CD1c-positive myeloid dendritic cell (primary cell): Measurements from ENCODE around the gene DNAI2.
A peak's percentile ranks its signal among the peaks of the same experiment; 100 is the strongest.

ENCODE experiments used
- DNase-seq: peaks from one replicate; pipeline ENCODE4 v3.0.0-alpha.2; 2016; ENCODE audit errors: extremely low spot score

Gene DNAI2

DNA sequence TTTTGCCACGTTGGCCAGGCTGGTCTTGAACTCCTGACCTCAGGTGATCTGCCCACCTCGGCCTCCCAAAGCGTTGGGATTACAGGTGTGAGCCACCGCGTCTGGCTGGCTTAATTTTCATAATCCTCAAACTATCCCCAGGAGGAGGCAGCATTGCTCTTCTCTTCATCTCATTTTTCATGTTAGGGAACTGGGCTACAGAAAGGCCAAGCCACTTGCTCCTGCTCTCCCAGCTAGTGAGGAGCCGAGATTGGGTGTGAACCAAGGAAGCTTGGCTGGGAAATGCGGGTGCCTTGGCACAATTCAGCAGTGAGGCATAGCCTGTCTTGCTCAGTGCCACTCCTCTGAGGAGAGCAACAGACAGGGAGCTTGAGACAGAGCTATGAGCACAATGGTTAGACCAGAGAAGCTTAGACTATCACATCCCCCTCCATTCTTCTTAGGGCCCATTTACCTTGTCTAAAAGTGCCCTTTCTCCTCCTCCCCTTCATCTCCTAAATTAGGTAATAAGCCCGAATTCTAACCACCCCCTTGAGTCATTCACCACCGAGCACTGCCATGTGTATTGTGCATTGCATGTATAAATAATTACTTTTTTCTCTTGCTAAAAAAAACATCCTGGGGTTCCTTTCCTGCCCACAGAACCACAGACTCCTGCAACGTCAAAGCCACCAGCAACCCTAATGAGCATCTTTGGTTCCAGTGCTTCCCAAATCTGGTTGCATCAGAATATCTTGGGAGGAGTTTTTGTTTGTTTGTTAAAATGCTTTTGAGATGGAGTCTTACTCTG lies 32.0 kb downstream of the DNAI2 start:
- no peak for DNase-seq

DNA sequence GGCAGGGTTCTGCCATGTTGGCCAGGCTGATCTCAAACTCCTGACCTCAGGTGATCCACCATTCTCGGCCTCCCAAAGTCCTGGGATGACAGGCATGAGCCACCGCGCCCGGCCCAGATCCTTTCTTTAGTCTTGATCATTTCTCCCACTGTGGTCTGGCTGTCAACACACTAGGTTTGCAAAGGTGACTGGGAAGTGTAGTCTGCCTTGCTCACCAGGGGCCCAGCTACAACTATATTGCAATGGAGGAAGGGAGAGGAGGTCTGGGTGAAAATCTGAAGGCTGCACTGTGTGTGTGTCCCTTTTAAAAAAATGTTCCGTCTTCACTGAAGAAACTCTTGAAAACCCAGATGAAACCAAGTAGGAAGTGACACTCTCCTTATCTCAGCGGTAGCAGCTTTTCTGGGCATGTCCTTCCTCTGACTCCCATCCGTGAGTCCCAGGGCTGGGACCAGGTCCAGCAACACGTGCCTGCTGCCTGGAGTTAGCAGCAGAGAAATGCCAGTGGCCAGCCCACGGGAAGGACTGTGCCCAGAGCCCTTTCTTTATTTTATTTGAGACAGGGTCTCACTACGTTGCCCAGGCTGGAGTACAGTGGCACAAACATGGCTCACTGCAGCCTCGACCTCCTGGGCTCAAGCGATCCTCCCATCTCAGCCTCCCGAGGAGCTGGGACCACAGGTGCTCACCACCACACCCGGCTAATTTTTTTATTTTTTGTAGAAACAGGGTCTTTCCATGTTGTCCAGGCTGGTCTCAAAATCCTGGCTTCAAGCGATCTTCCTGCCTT lies 34.1 kb downstream of the DNAI2 start:
- DNase-seq, result no peak

DNA sequence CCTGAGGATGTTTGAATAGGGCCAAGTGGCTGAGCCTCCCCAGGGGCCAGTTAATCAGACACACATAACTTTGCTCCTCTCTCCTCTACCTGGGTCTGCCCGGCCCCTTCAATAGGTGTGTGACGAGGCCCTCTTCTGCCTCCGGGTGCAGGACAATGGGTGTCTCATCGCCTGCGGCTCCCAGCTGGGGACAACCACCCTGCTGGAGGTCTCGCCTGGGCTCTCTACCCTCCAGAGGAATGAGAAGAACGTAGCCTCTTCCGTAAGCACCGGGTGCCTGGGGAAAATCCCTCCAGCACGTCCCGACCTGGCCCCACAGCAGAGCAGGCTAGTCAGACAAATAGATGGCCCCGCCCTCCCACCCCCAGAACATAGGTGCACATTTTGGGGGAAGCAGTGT lies 35.9 kb downstream of the DNAI2 start:
- no peak for DNase-seq

DNA sequence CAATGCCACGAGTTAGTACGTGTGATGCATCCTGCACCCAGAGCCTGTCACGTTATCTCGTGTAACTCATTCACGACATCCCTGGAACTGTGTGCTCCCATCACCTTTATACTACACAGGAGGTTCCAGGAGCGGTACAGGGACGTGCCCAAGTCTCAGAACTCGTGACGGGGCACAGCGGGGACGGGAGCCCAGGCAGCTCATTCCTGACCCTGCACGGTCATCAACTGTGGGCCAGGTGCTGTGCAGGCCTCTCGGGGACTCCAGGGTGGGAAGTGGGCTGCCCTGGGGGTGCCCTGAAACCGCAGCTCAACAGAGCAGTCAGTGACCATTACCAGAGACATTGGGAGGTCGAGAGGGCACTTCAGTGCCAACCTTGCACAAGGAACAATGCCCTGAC lies 40.8 kb downstream of the DNAI2 start:
- no peak for DNase-seq

DNA sequence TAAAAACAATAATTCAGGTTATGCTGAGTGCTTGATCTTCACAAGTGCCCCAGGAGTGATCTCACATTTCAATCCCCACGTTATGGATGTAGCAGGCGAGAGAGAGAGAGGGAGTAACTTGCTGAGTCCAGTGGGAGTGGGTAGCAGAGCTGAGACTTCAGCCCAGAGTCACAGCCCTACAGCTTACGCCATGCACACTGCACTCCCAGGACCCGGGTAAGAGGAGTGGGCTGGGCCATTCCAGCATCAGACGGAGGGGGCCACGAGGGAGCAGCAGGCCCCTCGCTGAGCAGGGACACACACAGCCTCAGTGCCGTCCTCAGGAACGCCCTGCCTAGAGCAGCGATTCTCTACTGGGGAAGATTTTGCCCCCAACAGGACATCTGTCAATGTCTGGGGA lies 42.2 kb downstream of the DNAI2 start:
- no peak for DNase-seq

DNA sequence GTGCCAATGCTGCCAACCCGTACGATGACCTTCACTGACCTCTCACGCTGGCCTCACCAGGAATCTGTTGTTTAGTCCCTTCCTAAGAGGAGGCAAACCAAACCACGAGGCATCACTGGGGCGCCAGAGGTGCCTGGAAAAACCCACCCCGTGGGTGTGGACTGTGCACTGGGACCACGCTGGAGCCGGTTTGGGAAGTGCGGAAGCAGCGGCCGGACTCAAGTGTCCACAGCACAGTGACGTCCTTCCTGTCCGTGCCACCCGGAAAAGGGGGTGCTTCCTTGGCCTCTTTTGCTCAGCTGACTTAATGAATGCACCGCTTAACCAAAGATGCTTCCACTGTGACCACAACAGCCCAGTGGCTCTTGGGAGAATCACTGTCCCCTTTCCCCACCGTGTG lies 43.0 kb downstream of the DNAI2 start:
- no peak for DNase-seq

DNA sequence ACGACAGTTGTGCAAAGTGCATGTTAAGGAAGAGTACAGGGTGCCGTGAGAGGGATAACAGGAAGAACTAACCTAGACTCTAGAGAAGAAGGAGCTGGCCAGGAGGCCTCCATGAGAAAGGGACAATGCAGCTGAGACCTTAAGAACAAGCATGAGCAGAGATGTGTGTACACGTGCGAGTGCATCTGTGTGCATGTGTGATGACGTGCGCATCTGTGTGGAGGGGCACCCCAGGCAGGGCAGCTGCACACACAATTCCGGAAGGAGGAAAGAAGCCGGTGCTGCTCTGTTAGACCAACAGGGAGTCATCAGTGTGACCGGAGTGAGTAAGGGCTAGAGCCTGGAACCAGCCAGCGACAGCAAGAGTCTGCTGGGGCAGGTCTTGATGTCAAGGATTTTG lies 44.4 kb downstream of the DNAI2 start:
- no peak for DNase-seq

DNA sequence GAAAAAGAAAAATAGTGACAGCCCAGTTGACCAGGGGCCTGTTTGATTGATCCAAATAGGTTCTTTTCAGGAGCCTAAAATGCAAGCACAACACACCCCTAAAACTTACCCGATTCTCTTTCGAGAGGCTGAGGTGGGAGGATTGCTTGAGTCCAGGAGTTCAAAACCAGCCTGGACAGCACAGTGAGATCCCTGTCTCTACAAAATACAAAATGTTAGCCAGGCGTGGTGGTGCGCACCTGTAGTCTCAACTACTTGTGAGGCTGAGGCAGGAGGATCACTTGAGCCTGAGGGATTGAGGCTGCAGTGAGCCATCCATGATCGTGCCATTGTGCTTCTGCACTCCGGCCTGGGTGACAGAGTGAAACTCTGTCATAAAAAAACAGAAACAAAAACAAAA lies 50.5 kb downstream of the DNAI2 start:
- DNase-seq, result no peak

DNA sequence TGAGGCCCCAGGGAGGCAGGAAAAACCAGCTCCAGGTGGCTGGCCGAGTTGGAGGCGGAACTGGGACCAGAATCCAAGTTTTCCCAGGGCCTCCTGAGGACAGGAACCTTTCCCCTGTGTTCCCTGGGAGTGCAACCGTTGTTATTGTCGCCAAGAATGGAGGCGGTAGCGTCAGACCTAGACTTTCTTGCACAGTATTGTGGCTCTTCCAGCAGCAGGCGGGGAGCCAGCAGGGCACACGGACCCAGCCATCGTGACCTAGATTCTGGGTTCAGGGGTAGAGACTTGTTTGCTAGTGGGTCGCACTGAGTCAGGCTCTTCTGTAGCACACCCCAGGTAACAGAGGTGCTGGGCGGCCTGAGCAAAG lies 51.3 kb downstream of the DNAI2 start:
- DNase-seq, result no peak

DNA sequence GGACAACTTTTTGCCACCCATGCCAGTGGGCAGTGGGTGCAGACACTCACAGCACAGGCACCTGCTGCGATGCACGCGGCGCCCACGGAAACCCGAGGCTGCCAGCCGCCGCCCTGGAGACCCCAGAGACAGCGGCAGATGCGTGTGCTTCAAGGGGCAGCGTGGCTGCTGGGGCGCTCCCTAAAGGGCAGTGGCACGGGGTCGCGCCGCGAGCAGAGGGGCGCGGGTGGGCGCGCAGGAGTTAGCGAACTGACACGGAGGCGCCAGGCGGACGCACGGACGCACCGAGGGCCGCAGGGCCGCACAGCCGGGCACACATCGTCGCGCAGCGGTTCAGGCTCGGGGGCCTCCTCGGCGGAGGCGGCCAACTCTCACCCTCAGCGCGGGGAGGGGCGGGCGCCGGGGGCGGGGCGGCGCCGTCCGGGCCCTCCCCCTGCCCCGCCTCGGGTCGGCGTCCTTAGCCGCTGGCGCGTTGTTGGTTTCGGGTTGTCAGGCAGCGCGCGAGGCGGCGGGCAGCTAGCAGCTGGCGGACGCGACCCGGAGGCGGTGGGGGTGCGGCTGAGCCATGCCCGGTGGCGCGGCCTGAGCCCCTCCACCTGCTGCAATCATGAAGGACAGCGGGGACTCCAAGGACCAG lies 51.8 kb downstream of the DNAI2 start, which contains the start of gene KIF19:
Gene KIF19 (plus strand): TSS at position 484 of the 637 bp plus-strand sequence. CDS start 124 bp downstream, at position 608.
- DNase-seq, result peak; percentile 56

DNA sequence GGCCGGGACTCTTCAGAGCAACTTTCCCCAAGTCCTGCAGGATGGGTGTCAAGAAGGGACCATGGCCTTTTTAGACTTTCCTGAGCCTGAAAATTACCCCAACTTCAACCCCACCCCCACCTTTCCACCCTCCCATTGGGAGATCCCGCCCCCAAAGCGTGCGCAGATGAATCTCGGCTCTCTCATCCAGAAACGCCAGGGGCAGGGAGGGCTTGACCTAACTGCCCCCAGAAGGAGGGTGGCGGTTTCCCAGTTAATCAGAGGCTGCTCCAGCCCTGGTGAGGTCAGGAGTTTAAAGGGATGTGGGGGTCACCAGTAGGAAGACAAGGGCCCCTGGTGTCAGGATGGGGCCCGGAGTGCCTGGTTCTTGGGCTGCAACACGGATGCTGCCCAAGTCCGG lies 52.5 kb downstream of the DNAI2 start:
- DNase-seq, result no peak

DNA sequence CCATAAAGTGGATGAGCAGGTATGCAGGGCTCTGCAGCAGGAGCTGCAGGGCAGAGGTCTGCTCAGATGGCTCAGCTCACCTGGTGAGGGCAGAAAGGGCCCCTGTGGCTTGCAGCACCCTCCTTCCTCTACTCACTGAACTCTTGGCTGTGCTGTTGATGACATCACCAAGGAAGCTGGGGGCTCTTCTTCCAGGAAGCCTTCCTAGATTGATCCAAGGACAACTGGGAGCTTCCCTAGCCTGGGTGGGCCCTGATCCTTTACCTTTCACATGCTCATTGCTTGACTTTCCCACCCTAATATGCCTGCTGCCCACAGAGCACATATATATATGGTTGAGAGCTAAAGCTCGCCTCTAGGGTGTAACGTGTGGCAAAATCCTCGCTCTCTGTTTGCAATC lies 54.5 kb downstream of the DNAI2 start:
- no peak for DNase-seq

DNA sequence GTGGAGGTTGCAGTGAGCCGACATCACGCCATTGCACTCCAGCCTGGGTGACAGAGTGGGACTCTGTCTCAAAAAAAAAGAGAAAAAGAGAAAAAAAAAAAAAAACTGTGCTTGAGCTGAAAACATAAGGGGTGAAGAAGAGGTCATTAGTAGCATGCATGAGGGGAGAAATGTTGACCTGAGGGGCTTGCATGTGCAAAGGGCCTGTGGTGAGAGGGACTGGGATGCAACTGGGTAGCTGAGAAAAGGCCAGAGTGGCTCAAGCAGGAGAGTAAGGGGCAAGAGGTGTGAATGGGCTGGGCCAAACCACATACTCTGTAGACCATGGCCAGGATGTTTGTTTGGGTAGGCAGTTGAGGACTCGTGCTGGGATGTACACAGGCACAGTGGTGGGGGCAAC lies 55.3 kb downstream of the DNAI2 start:
- DNase-seq, result no peak

DNA sequence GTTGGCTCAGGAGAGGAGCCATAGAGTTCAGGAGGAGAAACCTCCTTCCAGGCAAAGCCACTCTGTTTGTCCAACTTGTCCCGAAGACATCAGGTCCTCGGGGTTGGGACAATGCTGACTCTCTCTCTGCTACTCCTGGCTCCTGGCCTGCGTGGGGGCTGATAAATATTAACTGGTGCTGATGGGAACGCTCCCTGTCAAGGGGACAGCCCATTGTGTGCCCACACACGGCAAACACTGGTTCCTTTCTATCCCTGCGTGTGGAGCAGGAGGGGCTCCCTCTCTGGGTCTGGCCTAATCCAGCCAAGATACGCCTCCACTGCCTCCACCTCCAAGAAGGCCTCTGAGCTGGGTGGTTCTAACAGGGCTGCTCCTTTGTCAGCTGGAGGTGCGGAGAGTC lies 56.4 kb downstream of the DNAI2 start:
- no peak for DNase-seq

DNA sequence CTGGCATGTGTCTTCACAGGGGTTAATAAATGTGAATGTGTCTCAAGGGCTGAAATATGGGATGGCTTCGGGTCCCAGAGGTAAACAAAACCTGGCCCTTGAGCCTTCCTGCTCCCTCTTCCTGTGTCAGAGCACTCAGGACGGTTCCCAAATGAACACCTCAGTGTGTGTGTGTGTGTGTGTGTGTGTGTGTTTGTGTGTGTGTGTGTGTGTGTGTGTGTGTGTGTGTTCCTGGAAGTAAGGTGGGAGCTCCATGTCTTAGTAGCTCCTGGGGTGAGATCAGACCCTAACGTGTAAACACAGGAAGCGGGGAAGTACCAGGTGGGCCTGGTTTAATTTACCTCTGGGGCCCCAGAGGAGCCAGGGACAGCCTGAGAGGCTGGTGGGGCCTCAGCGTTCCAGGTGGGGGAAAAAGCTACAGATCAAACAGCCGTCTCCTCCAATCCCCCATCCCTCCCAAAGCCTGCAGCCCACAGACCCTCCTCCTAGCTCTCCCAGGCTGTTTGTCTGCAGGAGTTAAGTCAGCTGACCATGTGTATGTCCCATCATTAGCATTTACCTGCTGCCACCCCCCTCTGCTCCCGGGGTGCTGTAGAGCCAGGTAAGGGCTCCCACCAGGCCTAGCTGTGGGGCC lies 58.1 kb downstream of the DNAI2 start:
- no peak for DNase-seq

DNA sequence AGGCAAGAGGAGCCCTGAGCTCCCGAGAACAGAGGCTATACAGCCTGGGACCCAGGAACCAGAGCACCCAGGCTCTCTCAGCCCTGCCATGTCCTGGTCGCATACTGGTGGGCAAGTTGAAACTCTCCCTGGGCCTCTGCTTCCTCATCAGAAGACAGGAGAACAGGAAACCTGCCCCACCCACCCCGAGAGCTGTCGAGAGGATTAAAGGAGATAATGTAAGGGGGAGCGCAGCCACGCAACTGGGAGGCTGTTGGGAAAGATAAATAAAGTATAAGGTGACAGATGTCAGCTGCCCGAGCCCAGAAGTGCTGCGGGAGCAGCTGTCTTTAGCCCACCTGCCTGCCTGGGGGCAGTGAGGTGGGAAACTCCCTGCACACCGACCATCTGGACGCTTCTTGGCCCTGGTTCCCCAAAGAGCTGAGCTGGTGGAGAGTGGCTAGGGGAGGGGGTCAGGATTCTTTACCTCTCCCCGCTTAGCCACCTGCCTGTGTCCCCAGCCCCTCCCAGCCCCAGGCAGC lies 58.8 kb downstream of the DNAI2 start:
- no peak for DNase-seq

DNA sequence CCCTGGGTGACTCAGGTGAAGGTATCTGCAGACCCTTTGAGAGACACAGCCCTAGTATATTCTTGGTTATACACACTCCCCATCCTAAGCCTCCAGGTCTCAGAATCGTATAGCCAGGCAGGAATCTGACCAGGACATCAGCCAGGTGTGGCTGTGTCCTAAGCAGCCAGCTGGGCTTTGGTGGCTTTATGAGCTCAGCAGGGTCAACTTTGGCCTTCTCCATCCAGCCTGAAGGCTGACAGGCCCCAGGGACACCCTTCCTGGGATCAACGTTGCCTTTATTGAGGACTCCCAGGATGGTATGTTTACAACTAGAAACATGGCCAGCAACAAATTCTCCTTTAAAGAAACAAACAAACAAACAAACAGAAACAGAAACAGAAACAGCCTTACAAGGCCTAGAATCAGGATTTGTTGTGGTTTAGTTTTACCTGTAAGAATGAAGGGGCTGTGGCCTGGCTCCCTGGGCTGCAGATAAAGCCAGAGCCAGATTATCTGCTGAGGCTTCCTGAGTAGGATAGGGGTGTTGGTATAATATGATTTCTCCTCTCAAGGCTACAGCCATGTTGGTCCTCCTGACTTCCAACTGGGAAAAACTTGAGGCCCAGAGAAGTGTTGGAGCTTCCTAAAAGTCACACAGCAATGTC lies 60.5 kb downstream of the DNAI2 start:
- no peak for DNase-seq

DNA sequence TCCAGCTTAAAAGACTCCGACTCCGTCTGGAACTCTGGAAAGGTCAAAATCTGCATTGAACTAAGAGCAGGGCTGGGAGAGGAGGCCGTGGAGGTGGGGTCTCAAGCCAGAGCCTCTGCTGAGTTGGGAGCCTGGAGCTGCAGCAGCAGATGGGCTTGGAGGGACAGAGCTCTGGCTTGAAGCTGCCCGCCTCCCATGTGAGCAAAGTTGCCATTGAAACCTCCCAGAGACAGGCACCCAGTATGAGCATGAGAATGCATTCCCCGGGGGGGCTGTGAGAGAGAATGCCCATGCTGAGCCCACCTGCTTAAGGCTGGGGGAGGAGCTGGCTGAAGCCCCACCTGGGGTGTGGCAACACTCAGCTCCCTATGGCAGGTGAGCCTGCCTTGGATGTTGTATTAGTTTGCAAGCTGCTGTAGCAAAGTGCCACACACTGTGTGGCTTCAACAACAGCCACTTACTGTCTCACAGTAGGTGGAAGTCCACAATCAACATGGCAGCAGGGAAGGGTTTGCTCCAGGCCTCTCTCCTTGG lies 61.6 kb downstream of the DNAI2 start:
- no peak for DNase-seq

DNA sequence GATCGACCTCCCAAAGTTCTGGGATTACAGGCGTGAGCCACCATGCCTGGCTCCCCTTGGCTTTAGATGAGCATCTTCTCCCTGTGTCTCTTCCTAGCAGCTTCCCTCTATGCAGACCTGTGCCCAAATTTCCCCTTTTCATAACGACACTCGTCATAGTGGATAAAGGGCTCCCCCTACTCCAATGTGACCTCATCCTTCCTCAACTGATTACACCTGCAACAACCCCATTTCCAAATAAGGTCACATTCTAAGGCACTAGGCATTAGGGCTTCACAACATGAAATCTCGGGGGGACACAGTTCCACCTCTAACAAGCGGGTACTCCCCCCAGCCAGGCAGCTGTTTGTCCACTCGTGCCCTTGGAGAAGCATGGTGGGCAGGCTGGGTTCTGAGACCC lies 62.3 kb downstream of the DNAI2 start:
- no peak for DNase-seq

DNA sequence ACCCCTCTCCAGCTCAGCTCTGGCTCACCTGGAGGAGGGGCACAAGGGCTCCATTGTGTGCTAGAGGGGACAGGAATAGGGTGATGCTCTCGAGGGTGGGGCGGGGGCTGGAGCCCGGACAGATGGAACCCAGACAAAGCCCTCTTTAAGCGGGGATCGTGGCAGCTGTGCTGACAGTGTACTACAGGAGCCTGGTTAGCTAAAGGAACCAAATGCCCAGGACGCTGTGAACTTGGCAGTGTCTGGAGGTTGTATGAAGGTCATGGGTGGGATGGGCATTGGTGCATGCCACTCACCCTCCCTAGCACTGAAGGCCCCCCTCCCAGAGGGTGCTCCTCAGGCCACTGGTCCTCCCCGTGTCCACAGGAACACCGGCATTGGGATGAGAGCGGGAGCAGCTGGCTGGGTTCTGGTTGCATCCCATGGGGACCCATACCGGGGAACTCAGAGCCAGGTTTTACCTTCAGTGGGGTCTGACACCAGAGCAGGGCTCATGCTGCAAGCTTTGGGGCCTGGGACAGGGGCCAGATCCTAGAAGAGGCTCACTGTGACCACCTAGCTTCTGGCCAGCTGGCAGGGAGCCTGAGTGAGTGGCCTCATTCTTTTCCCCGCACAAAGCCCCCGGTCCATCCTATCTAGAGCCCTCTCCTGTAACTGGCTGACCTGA lies 63.9 kb downstream of the DNAI2 start:
- no peak for DNase-seq
